ENCODE measurements around the gene ARRDC4.

Gene ARRDC4

GRCh38 chr15:97960364-97961066 is at the start of gene ARRDC4:
Gene ARRDC4 (plus strand): TSS chr15:97960703. CDS start chr15:97960862, 159 bp downstream.
- no peak for DNase-seq (ENCODE audit: low spot score)

GRCh38 chr15:97914711-97915110 is 45.8 kb upstream of the ARRDC4 start:
- DNase-seq (ENCODE audit: low spot score), result no peak

- no peak for DNase-seq (ENCODE audit: low spot score)
These were observed 45.2 kb upstream of the ARRDC4 start for GRCh38 chr15:97915261-97915660.

- DNase-seq (ENCODE audit: low spot score), result no peak
These were observed 39.1 kb upstream of the ARRDC4 start for GRCh38 chr15:97921296-97921865.

GRCh38 chr15:97929456-97930229 is 30.9 kb upstream of the ARRDC4 start:
- no peak for DNase-seq (ENCODE audit: low spot score)

GRCh38 chr15:97930230-97930629 is 30.3 kb upstream of the ARRDC4 start:
- no peak for DNase-seq (ENCODE audit: low spot score)

- no peak for DNase-seq (ENCODE audit: low spot score)
These were observed 29.2 kb upstream of the ARRDC4 start for GRCh38 chr15:97931314-97931713.

- DNase-seq (ENCODE audit: low spot score), result no peak
These were observed 26.9 kb upstream of the ARRDC4 start for GRCh38 chr15:97933589-97933988.

GRCh38 chr15:97940993-97941392 is 19.5 kb upstream of the ARRDC4 start:
- DNase-seq (ENCODE audit: low spot score), result no peak

GRCh38 chr15:97941572-97941971 is 18.9 kb upstream of the ARRDC4 start:
- DNase-seq (ENCODE audit: low spot score), result no peak

GRCh38 chr15:97944724-97945123 is 15.8 kb upstream of the ARRDC4 start:
- no peak for DNase-seq (ENCODE audit: low spot score)

- DNase-seq (ENCODE audit: low spot score), result no peak
These were observed 12.8 kb upstream of the ARRDC4 start for GRCh38 chr15:97947465-97948260.

GRCh38 chr15:97953254-97953653 is 7.2 kb upstream of the ARRDC4 start:
- DNase-seq (ENCODE audit: low spot score), result no peak

- DNase-seq (ENCODE audit: low spot score), result no peak
These were observed 6.8 kb upstream of the ARRDC4 start for GRCh38 chr15:97953748-97954147.

GRCh38 chr15:97955035-97955434 is 5.5 kb upstream of the ARRDC4 start:
- no peak for DNase-seq (ENCODE audit: low spot score)

- DNase-seq (ENCODE audit: low spot score), result no peak
These were observed 5.0 kb upstream of the ARRDC4 start for GRCh38 chr15:97955529-97955928.

- DNase-seq (ENCODE audit: low spot score), result no peak
These were observed 659 bp upstream of the ARRDC4 start for GRCh38 chr15:97959724-97960363.

- no peak for DNase-seq (ENCODE audit: low spot score)
These were observed 808 bp downstream of the ARRDC4 start for GRCh38 chr15:97961067-97961954.

GRCh38 chr15:97962263-97962662 is 1.8 kb downstream of the ARRDC4 start:
- DNase-seq (ENCODE audit: low spot score), result no peak

GRCh38 chr15:97963779-97964178 is 3.3 kb downstream of the ARRDC4 start:
- no peak for DNase-seq (ENCODE audit: low spot score)

- no peak for DNase-seq (ENCODE audit: low spot score)
These were observed 5.7 kb downstream of the ARRDC4 start for GRCh38 chr15:97966246-97966645.
